ENCODE data around the gene TKT. TPM values are rescaled to one million over a fixed set of nuclear protein-coding genes. Genes with fewer than 3 reads are reported as not detected.
A peak's percentile ranks its signal among the peaks of the same experiment; 100 is the strongest.
"Not testable (repeated sequence)": the region's sequence is repeated elsewhere in the genome, so short reads cannot be mapped to it uniquely, and the experiment has no call there.

The TKT gene
- total RNA-seq, result 1,326 TPM

- DNase-seq (ENCODE audit: low read depth in 2 of 3, low spot score in 2 of 3), result peak; percentile 51 to 86 (median 86)
Observed at GRCh38 chr3:53255775-53256703, at the start of gene TKT. TSS of gene TKT (minus strand) at chr3:53256022. CDS start at chr3:53255942, 80 bp downstream.

- DNase-seq (ENCODE audit: low read depth in 2 of 3, low spot score in 2 of 3), result no peak
Observed at GRCh38 chr3:53303957-53304356, 48.1 kb upstream of the TKT start.

- DNase-seq (ENCODE audit: low read depth in 2 of 3, low spot score in 2 of 3), result no peak
Observed at GRCh38 chr3:53303549-53303948, 47.7 kb upstream of the TKT start.

GRCh38 chr3:53300826-53301225 is 45.0 kb upstream of the TKT start:
- DNase-seq (ENCODE audit: low read depth in 2 of 3, low spot score in 2 of 3), result no peak

GRCh38 chr3:53299611-53300023 is 43.8 kb upstream of the TKT start:
- DNase-seq (ENCODE audit: low read depth in 2 of 3, low spot score in 2 of 3), result peak in 2 of 3 donors; percentile 36 to 69

- no peak for DNase-seq (ENCODE audit: low read depth in 2 of 3, low spot score in 2 of 3)
Observed at GRCh38 chr3:53295410-53295809, 39.6 kb upstream of the TKT start.

GRCh38 chr3:53293867-53294266 is 38.0 kb upstream of the TKT start:
- DNase-seq (ENCODE audit: low read depth in 2 of 3, low spot score in 2 of 3), result no peak

GRCh38 chr3:53288214-53288613 is 32.4 kb upstream of the TKT start:
- no peak for DNase-seq (ENCODE audit: low read depth in 2 of 3, low spot score in 2 of 3)

GRCh38 chr3:53287131-53287629 is 31.4 kb upstream of the TKT start:
- DNase-seq (ENCODE audit: low read depth in 2 of 3, low spot score in 2 of 3), result peak in 2 of 3 donors; percentile 22 to 52

GRCh38 chr3:53286727-53287126 is 30.9 kb upstream of the TKT start:
- DNase-seq (ENCODE audit: low read depth in 2 of 3, low spot score in 2 of 3), result no peak

- DNase-seq (ENCODE audit: low read depth in 2 of 3, low spot score in 2 of 3), result no peak
Observed at GRCh38 chr3:53282581-53282980, 26.8 kb upstream of the TKT start.

- no peak for DNase-seq (ENCODE audit: low read depth in 2 of 3, low spot score in 2 of 3)
Observed at GRCh38 chr3:53278667-53279066, 22.8 kb upstream of the TKT start.

- DNase-seq (ENCODE audit: low read depth in 2 of 3, low spot score in 2 of 3), result peak in 1 of 3 donors; percentile 55
Observed at GRCh38 chr3:53274938-53275605, 19.2 kb upstream of the TKT start.

GRCh38 chr3:53273146-53273670 is 17.4 kb upstream of the TKT start:
- no peak for DNase-seq (ENCODE audit: low read depth in 2 of 3, low spot score in 2 of 3)

GRCh38 chr3:53269888-53270880 is 14.4 kb upstream of the TKT start:
- peak in 2 of 3 donors; percentile 97 to 98 for DNase-seq (ENCODE audit: low read depth in 2 of 3, low spot score in 2 of 3)

GRCh38 chr3:53269193-53269592 is 13.4 kb upstream of the TKT start:
- not testable (repeated sequence) for DNase-seq (ENCODE audit: low read depth in 2 of 3, low spot score in 2 of 3)

GRCh38 chr3:53267766-53268165 is 11.9 kb upstream of the TKT start:
- no peak for DNase-seq (ENCODE audit: low read depth in 2 of 3, low spot score in 2 of 3)

- no peak for DNase-seq (ENCODE audit: low read depth in 2 of 3, low spot score in 2 of 3)
Observed at GRCh38 chr3:53264718-53265117, 8.9 kb upstream of the TKT start.

GRCh38 chr3:53263907-53264306 is 8.1 kb upstream of the TKT start:
- no peak for DNase-seq (ENCODE audit: low read depth in 2 of 3, low spot score in 2 of 3)

GRCh38 chr3:53261712-53262111 is 5.9 kb upstream of the TKT start:
- no peak for DNase-seq (ENCODE audit: low read depth in 2 of 3, low spot score in 2 of 3)

Data from hematopoietic multipotent progenitor cell (in vitro differentiated cells).